ENCODE measurements around the gene DLL4. TPM values are rescaled to one million over a fixed set of nuclear protein-coding genes. Genes with fewer than 3 reads are reported as not detected.

DLL4 gene
- total RNA-seq, 1 experiment from 2014 or later, result 0.07 TPM

GRCh38 chr15:40904552-40905201, 24.5 kb upstream of the DLL4 start:
- no peak for DNase-seq (ENCODE audit: low read depth)
- in situ Hi-C loops (cut with HindIII; ENCODE audit: low pct_unique_long_range_greater_than_20kb, low sequenced_read_pairs), result no loop called here

- DNase-seq (ENCODE audit: low read depth), result peak; percentile 90
- in situ Hi-C loops (cut with HindIII; ENCODE audit: low pct_unique_long_range_greater_than_20kb, low sequenced_read_pairs), result no loop called here
These were observed 22.8 kb upstream of the DLL4 start for GRCh38 chr15:40906091-40906990.

DNA sequence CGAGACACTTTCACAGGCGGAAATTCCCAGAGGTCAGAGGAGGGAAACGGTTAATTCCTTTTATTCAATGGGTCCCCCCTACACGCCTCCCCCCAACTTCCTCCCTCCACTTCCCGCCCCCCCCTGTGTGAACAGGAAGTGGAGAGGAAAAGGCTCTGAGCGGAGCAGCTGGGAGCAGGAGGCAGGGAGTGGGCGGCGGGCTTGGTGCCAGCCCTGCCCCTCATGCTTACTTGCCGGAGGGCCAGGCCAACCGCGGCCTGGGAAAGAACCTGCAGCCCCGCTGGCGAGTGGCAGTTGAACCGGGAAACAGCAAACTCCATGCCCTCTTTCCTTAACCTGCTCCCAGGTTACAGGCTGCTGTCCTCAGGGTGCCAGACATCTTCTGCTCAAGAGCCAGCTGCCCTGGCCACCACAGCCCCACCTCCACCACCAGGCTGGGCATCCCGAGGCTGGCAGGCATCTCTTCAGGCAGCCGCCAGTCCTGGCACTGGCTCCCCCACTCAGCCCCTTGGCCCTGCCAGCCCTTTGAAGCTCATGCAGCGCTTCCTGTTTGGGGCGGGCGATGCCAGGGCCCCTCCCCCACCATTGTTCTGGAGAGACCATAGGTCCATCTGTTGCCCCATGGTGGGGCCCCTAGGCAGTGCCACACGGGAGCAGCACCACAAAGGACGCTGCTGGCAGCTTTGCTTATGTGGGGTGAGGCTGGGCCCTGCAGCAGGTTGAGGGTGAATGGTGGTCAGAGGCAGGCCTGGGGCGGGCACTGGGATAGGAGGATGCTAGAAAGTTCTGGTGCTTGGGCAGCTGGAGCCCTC, 21.9 kb upstream of the DLL4 start:
- no peak for DNase-seq (ENCODE audit: low read depth)
- in situ Hi-C loops (cut with HindIII; ENCODE audit: low pct_unique_long_range_greater_than_20kb, low sequenced_read_pairs), result no loop called here

DNA sequence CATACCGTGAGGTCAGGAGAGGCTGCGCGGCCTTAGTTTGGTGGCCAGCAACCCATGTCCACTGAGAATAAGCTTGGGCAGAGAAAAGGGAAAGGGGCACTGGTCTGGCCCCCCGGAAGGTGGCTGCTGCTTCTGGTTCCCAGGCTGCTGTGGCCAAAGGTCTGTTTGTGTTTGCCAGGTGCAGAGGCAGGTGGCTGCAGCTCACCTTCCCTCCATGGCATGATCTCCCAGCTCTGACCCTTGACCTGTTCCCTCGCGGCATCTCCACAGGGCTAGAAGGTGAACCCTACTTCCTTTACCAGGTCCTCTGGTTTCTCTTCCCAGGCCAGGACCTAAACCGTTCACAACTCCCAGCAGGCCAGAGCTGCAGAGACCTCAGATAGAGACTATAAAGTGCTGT, 21.0 kb upstream of the DLL4 start:
- DNase-seq (ENCODE audit: low read depth), result no peak
- in situ Hi-C loops (cut with HindIII; ENCODE audit: low pct_unique_long_range_greater_than_20kb, low sequenced_read_pairs), result no loop called here

DNA sequence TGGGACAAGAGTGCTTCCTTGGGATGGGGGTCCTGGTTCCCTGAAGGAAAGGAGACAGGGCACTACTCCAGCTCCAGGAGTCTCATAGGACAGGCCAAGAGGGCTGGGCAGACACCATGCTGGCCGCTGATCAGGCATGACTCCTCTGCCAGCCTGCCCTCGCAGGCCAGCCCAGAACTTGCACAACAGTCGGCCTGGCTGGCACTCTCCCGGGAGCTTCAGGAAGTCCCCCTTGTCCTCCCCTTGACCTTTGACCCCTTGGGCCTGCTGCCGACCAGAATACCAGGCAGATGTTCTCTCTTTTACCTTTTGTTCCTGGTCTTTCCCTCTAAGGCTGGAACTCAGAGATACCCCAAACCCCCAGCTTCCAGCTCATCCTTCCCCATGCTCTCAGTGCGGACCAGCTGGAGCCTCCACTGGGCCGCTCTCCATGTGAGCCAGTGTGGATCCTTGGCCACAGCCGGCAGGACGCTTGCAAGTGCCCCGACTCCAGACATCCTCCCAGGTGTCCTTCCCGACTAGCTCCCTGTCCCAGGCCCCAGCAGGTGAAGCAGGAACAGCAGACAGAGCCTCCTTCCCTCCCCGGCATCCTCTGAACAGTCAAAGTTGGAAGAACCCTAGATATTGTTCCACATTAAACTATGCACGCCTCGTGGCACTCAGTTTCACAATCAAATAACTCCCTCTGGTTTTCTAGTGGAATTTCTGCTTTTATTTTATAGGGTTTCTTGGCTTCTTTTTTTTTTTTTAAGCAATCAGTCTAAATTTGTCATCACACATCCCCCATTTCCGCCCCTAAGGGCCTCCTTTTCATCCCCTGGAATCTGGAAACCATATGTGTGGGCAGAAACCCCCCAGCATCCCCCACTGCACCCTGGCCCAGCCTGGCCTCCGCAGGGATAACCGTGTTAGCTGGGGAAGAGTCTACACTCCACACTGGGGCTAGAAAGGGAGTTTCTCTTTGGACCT, 19.2 kb upstream of the DLL4 start:
- in situ Hi-C loops (cut with HindIII; ENCODE audit: low pct_unique_long_range_greater_than_20kb, low sequenced_read_pairs), result no loop called here
- DNase-seq (ENCODE audit: low read depth), result no peak

DNA sequence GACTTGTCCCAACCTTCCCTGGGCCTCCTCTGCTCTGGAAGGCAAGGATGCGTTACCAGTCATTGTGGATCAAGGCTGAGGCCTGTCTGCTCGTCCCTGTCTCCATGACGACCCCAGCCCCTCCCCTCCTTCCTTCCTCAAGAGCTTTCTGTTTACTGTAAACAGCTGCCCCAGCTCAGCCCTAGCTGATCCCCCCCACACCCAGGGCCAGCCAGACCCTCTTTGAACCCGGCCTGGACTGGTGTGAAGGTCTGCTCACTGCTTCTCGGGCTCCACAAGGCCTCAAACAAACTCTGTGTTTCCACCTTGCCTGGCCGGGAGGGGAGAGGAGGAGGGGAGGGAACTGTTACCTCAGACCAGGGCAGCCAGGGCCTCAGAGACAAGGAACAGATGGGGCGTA, 18.0 kb upstream of the DLL4 start:
- DNase-seq (ENCODE audit: low read depth), result no peak
- in situ Hi-C loops (cut with HindIII; ENCODE audit: low pct_unique_long_range_greater_than_20kb, low sequenced_read_pairs), result no loop called here

DNA sequence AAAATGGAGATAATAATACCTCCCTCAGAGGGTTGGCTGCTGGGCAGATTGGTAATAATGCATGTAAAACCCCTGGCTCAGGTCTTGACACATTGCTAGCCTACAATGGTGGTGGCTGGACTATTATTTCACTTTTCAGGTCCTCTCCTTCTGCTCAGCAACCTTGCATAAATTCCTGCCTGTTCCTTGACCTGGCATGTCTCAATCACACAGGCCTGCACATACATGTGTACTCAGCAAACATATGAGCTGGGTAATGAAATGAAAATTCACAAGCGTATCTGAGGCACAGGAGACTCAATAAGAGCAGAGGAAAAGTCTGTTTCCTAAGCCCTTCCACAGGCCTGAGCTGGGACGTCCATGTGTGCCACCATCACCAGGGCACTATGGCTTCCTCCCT, 17.4 kb upstream of the DLL4 start:
- DNase-seq (ENCODE audit: low read depth), result no peak
- in situ Hi-C loops (cut with HindIII; ENCODE audit: low pct_unique_long_range_greater_than_20kb, low sequenced_read_pairs), result no loop called here

DNA sequence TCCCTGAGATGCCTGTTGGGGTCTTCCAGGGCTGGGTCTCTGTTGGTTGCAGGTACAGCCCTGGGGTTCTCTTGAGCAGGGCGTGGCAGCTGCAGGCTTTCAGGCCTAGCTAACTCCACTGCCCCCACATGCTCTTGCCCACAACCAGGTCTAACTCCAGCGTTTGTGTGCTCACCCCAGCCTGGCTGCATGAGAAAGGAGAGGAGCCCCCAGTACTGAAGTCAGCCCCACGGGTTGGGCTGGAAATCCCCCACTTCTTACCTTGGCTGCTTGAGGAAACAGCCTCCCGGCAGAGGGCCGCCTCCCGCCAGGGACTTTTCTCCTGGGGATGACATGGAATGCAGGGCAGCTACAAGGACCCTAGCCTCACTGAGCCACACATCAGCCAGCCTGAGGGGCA, 16.7 kb upstream of the DLL4 start:
- in situ Hi-C loops (cut with HindIII; ENCODE audit: low pct_unique_long_range_greater_than_20kb, low sequenced_read_pairs), result no loop called here
- DNase-seq (ENCODE audit: low read depth), result no peak

- no peak for DNase-seq (ENCODE audit: low read depth)
- in situ Hi-C loops (cut with HindIII; ENCODE audit: low pct_unique_long_range_greater_than_20kb, low sequenced_read_pairs), result no loop called here
These were observed 15.1 kb upstream of the DLL4 start for GRCh38 chr15:40914013-40914412.

DNA sequence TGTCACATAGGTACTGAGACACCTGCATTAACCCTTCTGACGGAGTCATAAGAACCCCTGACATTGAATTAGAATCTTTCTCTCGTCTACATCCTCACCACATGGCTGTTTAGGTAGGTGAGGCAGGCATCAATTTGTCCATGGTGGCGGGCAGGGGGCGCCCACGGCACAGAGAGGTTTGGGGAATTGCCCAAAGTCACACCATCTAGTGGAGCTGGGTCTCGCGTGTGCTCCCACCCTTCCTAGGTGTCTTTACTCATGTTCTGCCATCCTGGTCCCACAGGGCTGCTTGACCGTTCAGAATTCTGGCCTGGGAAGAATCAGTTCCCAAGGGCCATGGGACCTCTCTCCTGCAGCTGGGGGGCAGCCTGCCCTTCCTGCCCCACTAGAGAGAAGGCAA, 14.7 kb upstream of the DLL4 start:
- in situ Hi-C loops (cut with HindIII; ENCODE audit: low pct_unique_long_range_greater_than_20kb, low sequenced_read_pairs), result no loop called here
- DNase-seq (ENCODE audit: low read depth), result no peak

GRCh38 chr15:40915116-40915661, 14.0 kb upstream of the DLL4 start:
- DNase-seq (ENCODE audit: low read depth), result no peak
- in situ Hi-C loops (cut with HindIII; ENCODE audit: low pct_unique_long_range_greater_than_20kb, low sequenced_read_pairs), result no loop called here

DNA sequence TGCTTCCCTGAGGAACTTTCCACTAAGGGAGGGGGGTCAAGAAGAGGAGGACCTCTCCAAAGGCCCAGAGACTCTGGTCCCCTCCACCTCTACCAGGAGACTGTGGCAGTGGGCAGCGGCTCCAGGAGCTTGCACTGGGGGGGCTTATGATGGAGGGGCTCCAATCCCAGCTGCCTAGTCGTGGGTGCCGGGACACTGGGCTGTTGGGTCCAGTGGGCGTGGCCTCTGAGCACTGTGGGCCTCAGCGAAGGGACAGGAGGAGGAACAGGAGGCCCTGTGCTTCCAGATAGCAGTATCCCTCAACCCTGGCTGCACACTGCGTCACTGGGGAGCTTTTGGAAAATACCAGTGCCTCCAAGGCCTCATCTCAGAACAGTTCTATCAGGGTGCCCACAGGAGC, 13.5 kb upstream of the DLL4 start:
- no peak for DNase-seq (ENCODE audit: low read depth)
- in situ Hi-C loops (cut with HindIII; ENCODE audit: low pct_unique_long_range_greater_than_20kb, low sequenced_read_pairs), result no loop called here

GRCh38 chr15:40917585-40917984, 11.6 kb upstream of the DLL4 start:
- no peak for DNase-seq (ENCODE audit: low read depth)
- in situ Hi-C loops (cut with HindIII; ENCODE audit: low pct_unique_long_range_greater_than_20kb, low sequenced_read_pairs), result no loop called here

GRCh38 chr15:40918146-40918798, 10.9 kb upstream of the DLL4 start:
- in situ Hi-C loops (cut with HindIII; ENCODE audit: low pct_unique_long_range_greater_than_20kb, low sequenced_read_pairs), result no loop called here
- DNase-seq (ENCODE audit: low read depth), result no peak

DNA sequence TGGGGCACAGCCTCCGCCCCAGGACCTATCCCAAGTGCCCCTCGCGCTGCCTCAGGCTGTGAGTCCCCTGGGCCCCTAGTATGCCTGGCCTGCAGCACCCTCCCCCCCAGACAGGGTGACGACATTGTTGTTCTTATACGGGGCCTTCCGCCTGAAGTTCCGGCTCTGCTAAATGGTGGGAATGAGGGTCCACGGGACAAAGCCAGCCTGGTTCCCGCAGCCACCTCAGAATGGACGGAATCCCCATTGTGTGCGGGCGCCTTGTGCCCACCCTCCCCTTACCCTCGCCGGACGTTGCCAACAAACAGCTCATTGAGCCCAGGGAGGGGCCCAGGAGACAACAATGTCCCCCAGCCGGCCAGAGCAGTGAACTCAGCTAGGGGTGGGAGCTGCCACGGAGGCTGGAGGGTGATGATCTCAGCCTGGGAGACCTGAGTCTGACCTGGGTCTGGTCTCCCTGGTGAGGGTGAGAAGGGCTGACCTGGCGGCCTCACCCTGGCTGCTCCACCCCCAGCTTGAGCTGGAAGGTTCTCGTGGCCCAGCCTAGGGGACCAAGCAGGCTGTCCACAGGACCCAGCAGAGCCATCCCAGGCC, 10.2 kb upstream of the DLL4 start:
- DNase-seq (ENCODE audit: low read depth), result no peak
- in situ Hi-C loops (cut with HindIII; ENCODE audit: low pct_unique_long_range_greater_than_20kb, low sequenced_read_pairs), result no loop called here

DNA sequence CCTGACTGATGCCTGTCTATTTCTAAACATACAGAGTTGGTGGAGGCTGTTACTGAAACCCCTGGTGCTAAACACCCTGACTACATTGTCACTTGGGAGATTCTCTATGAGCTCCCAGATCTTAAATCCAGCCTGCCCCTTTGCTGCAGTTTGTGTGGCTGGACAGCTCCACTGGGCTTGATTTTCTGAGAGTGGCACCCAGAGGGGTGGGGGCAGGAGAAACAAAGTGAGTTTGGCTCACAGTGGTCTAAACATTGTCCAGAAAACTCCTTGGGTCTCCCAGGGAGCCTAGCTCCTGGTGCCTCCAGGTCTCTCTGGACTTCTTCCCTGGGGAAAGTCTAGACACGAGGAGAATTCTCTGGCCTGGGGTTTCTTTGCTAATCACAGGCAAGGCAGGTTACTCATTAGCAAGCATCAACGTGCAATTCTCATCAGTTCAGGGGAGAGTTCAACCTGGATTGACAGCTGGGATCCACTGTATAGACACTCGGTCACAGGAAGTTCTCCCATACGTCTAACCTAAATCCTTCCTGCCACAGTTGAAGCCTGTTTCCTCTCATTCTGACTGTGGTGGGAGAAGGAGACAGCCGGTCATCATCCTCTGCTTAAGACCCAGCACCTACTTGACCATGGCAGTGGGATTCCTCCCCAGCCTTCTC, 7.1 kb upstream of the DLL4 start:
- in situ Hi-C loops (cut with HindIII; ENCODE audit: low pct_unique_long_range_greater_than_20kb, low sequenced_read_pairs), result no loop called here

More for the DNA sequence above, 7.1 kb upstream of the DLL4 start:
- DNase-seq (ENCODE audit: low read depth), result no peak

All from Caki2 (cell line).